Measurements from ENCODE around the gene CHI3L1.

The CHI3L1 gene

GRCh38 chr1:203199816-203200571 is 13.5 kb upstream of the CHI3L1 start:
- no peaks in the 10 kb centered on the region for H3K36me3 ChIP-seq (replicated peaks)
- H3K27me3 ChIP-seq (ENCODE audit: low read depth): no peaks in the 10 kb centered on the region
- H3K4me3 ChIP-seq: no peak overlapping the region
- no peaks in the 10 kb centered on the region for H3K9me3 ChIP-seq
- DNase-seq (ENCODE audit: low spot score in 2 of 2): no peak
- in situ Hi-C loops (cut with MboI; ENCODE audit: low sequenced_read_pairs): no loop called here
- no peaks in the 10 kb centered on the region for H3K4me1 ChIP-seq

- in situ Hi-C loops (cut with MboI; ENCODE audit: low sequenced_read_pairs): no loop called here
- no peak for DNase-seq (ENCODE audit: low spot score in 2 of 2)
- no peaks in the 10 kb centered on the region for H3K27me3 ChIP-seq (ENCODE audit: low read depth)
Measured at GRCh38 chr1:203199481-203199815, 12.9 kb upstream of the CHI3L1 start.

GRCh38 chr1:203199002-203199401 is 12.5 kb upstream of the CHI3L1 start:
- Histone ChIP-seq H3K9me3 (no peaks in the 10 kb centered on the region), H3K4me1 (no peaks in the 10 kb centered on the region), H3K27me3 (ENCODE audit: low read depth) (no peaks in the 10 kb centered on the region), H3K4me3 (no peak overlapping the region), H3K36me3 (replicated peaks) (no peaks in the 10 kb centered on the region)
- DNase-seq (ENCODE audit: low spot score in 2 of 2): no peak
- in situ Hi-C loops (cut with MboI; ENCODE audit: low sequenced_read_pairs): no loop called here

More at GRCh38 chr1:203199481-203199815, 12.9 kb upstream of the CHI3L1 start:
- Histone ChIP-seq H3K9me3 (no peaks in the 10 kb centered on the region), H3K4me3 (no peak overlapping the region), H3K36me3 (replicated peaks) (no peaks in the 10 kb centered on the region), H3K4me1 (no peaks in the 10 kb centered on the region)

- in situ Hi-C loops (cut with MboI; ENCODE audit: low sequenced_read_pairs): no loop called here
- no peaks in the 10 kb centered on the region for H3K36me3 ChIP-seq (replicated peaks)
- no peaks in the 10 kb centered on the region for H3K4me1 ChIP-seq
- H3K4me3 ChIP-seq: no peak overlapping the region
- H3K9me3 ChIP-seq: no peaks in the 10 kb centered on the region
- no peak for DNase-seq (ENCODE audit: low spot score in 2 of 2)
- no peaks in the 10 kb centered on the region for H3K27me3 ChIP-seq (ENCODE audit: low read depth)
Measured at GRCh38 chr1:203197625-203198024, 11.1 kb upstream of the CHI3L1 start.

GRCh38 chr1:203196371-203196770 is 9.9 kb upstream of the CHI3L1 start:
- H3K36me3 ChIP-seq (replicated peaks): no peaks in the 10 kb centered on the region
- H3K27me3 ChIP-seq (ENCODE audit: low read depth): no peaks in the 10 kb centered on the region; the same call in 1 of the 2 replicates
- DNase-seq (ENCODE audit: low spot score in 2 of 2): no peak
- no peaks in the 10 kb centered on the region for H3K4me1 ChIP-seq
- in situ Hi-C loops (cut with MboI; ENCODE audit: low sequenced_read_pairs): no loop called here
- no peaks in the 10 kb centered on the region for H3K9me3 ChIP-seq
- H3K4me3 ChIP-seq: no peak overlapping the region

- in situ Hi-C loops (cut with MboI; ENCODE audit: low sequenced_read_pairs): no loop called here
- no peak for DNase-seq (ENCODE audit: low spot score in 2 of 2)
- H3K4me3 ChIP-seq: no peak overlapping the region
- no peaks in the 10 kb centered on the region for H3K9me3 ChIP-seq
- H3K36me3 ChIP-seq (replicated peaks): no peaks in the 10 kb centered on the region
- peaks cover 3% of the 10 kb centered on the region; the same call in 1 of the 2 replicates for H3K27me3 ChIP-seq (ENCODE audit: low read depth)
- no peaks in the 10 kb centered on the region for H3K4me1 ChIP-seq
Measured at GRCh38 chr1:203190949-203191348, 4.4 kb upstream of the CHI3L1 start.

- H3K27me3 ChIP-seq (ENCODE audit: low read depth): peaks cover 3% of the 10 kb centered on the region; the same call in 1 of the 2 replicates
- DNase-seq (ENCODE audit: low spot score in 2 of 2): no peak
- H3K4me1 ChIP-seq: no peaks in the 10 kb centered on the region
- H3K36me3 ChIP-seq (replicated peaks): no peaks in the 10 kb centered on the region
- no peak overlapping the region for H3K4me3 ChIP-seq
- H3K9me3 ChIP-seq: no peaks in the 10 kb centered on the region
- in situ Hi-C loops (cut with MboI; ENCODE audit: low sequenced_read_pairs): no loop called here
Measured at GRCh38 chr1:203189951-203190352, 3.4 kb upstream of the CHI3L1 start.

- DNase-seq (ENCODE audit: low spot score in 2 of 2): no peak
- in situ Hi-C loops (cut with MboI; ENCODE audit: low sequenced_read_pairs): no loop called here
- no peaks in the 10 kb centered on the region for H3K36me3 ChIP-seq (replicated peaks)
- no peaks in the 10 kb centered on the region for H3K4me1 ChIP-seq
- no peaks in the 10 kb centered on the region for H3K9me3 ChIP-seq
- H3K4me3 ChIP-seq: no peak overlapping the region
- H3K27me3 ChIP-seq (ENCODE audit: low read depth): peaks cover 3% of the 10 kb centered on the region; the same call in 1 of the 2 replicates
Measured at GRCh38 chr1:203188686-203189232, 2.3 kb upstream of the CHI3L1 start.

GRCh38 chr1:203187689-203188264 is 1.3 kb upstream of the CHI3L1 start:
- no peak for DNase-seq (ENCODE audit: low spot score in 2 of 2)
- Histone ChIP-seq H3K4me1 (no peaks in the 10 kb centered on the region), H3K27me3 (ENCODE audit: low read depth) (peaks cover 3% of the 10 kb centered on the region; the same call in 1 of the 2 replicates), H3K36me3 (replicated peaks) (no peaks in the 10 kb centered on the region), H3K9me3 (no peaks in the 10 kb centered on the region), H3K4me3 (no peak overlapping the region)
- in situ Hi-C loops (cut with MboI; ENCODE audit: low sequenced_read_pairs): no loop called here

GRCh38 chr1:203187304-203187685 is 791 bp upstream of the CHI3L1 start:
- H3K9me3 ChIP-seq: no peaks in the 10 kb centered on the region
- in situ Hi-C loops (cut with MboI; ENCODE audit: low sequenced_read_pairs): no loop called here
- no peak for DNase-seq (ENCODE audit: low spot score in 2 of 2)
- no peak overlapping the region for H3K4me3 ChIP-seq
- H3K36me3 ChIP-seq (replicated peaks): no peaks in the 10 kb centered on the region
- H3K27me3 ChIP-seq (ENCODE audit: low read depth): peaks cover 3% of the 10 kb centered on the region; the same call in 1 of the 2 replicates
- H3K4me1 ChIP-seq: no peaks in the 10 kb centered on the region

GRCh38 chr1:203186091-203186445 is 436 bp downstream of the CHI3L1 start:
- Histone ChIP-seq H3K36me3 (replicated peaks) (no peaks in the 10 kb centered on the region), H3K27me3 (ENCODE audit: low read depth) (peaks cover 3% of the 10 kb centered on the region; the same call in 1 of the 2 replicates), H3K9me3 (no peaks in the 10 kb centered on the region), H3K4me1 (no peaks in the 10 kb centered on the region), H3K4me3 (no peak overlapping the region)
- in situ Hi-C loops (cut with MboI; ENCODE audit: low sequenced_read_pairs): no loop called here
- DNase-seq (ENCODE audit: low spot score in 2 of 2): no peak

- Histone ChIP-seq H3K36me3 (replicated peaks) (no peaks in the 10 kb centered on the region), H3K27me3 (ENCODE audit: low read depth) (peaks cover 3% of the 10 kb centered on the region; the same call in 1 of the 2 replicates), H3K4me3 (no peak overlapping the region), H3K9me3 (no peaks in the 10 kb centered on the region), H3K4me1 (no peaks in the 10 kb centered on the region)
- in situ Hi-C loops (cut with MboI; ENCODE audit: low sequenced_read_pairs): no loop called here
- DNase-seq (ENCODE audit: low spot score in 2 of 2): no peak
Measured at GRCh38 chr1:203185585-203185984, 919 bp downstream of the CHI3L1 start.

- H3K4me3 ChIP-seq: no peak overlapping the region
- no peaks in the 10 kb centered on the region for H3K9me3 ChIP-seq
- H3K27me3 ChIP-seq (ENCODE audit: low read depth): peaks cover 3% of the 10 kb centered on the region; the same call in 1 of the 2 replicates
- no peaks in the 10 kb centered on the region for H3K36me3 ChIP-seq (replicated peaks)
- DNase-seq (ENCODE audit: low spot score in 2 of 2): no peak
- no peaks in the 10 kb centered on the region for H3K4me1 ChIP-seq
- in situ Hi-C loops (cut with MboI; ENCODE audit: low sequenced_read_pairs): no loop called here
Measured at GRCh38 chr1:203185061-203185461, 1.4 kb downstream of the CHI3L1 start.

- in situ Hi-C loops (cut with MboI; ENCODE audit: low sequenced_read_pairs): no loop called here
- peaks cover 3% of the 10 kb centered on the region; the same call in 1 of the 2 replicates for H3K27me3 ChIP-seq (ENCODE audit: low read depth)
- no peak for DNase-seq (ENCODE audit: low spot score in 2 of 2)
- no peaks in the 10 kb centered on the region for H3K9me3 ChIP-seq
- H3K4me1 ChIP-seq: no peaks in the 10 kb centered on the region
- no peaks in the 10 kb centered on the region for H3K36me3 ChIP-seq (replicated peaks)
- no peak overlapping the region for H3K4me3 ChIP-seq
Measured at GRCh38 chr1:203184467-203184866, 2.0 kb downstream of the CHI3L1 start.

Measured in HAP-1 (cell line).